CD4-positive, alpha-beta memory T cell (primary cell): ENCODE results near the gene CADPS. TPM values are rescaled to one million over a fixed set of nuclear protein-coding genes. Genes with fewer than 3 reads are reported as not detected.

Experiments used
- CTCF ChIA-PET: fragments of 350-600 bp; sonication (Branson Sonifier 250); formaldehyde crosslinking; loops from one replicate; lab custom pipeline; 2021; ENCODE audit warnings: inconsistent platforms; ENCODE audit not compliant: partially characterized antibody; lab: Charles Lee
- POLR2A ChIA-PET: fragments of 350-600 bp; sonication (Branson Sonifier 250); formaldehyde crosslinking; loops from one replicate; lab custom pipeline; 2021; ENCODE audit not compliant: partially characterized antibody; lab: Charles Lee
- DNase-seq, 5 donors: peaks; one replicate each; pipeline versions ENCODE4 v3.0.0 to v3.0.0-alpha.2; 2020 to 2022; ENCODE audit warnings: mixed read lengths in 1 of 5
- H3K27ac ChIP-seq: one replicate; pipeline ENCODE4 v1.7.0; 2013; ENCODE audit warnings: low read depth, low read length
- H3K27me3 ChIP-seq: 2 replicates; pipeline ENCODE4 v1.7.0; 2013; ENCODE audit warnings: mild to moderate bottlenecking, low read length, moderate library complexity; ENCODE audit not compliant: insufficient read depth
- H3K36me3 ChIP-seq: 2 replicates; pipeline ENCODE4 v1.7.0; 2013; ENCODE audit warnings: mild to moderate bottlenecking, low read length, moderate library complexity; ENCODE audit not compliant: insufficient read depth
- H3K4me1 ChIP-seq: 2 replicates; pipeline ENCODE4 v1.7.0; 2013; ENCODE audit warnings: mild to moderate bottlenecking, low read length, moderate library complexity; ENCODE audit not compliant: insufficient read depth
- H3K4me3 ChIP-seq, 2 donors: one replicate each; pipeline ENCODE4 v1.7.0; 2013; ENCODE audit warnings: low read length in 2 of 2, mild to moderate bottlenecking in 1 of 2
- H3K9me3 ChIP-seq, 2 donors: one replicate each; pipeline ENCODE4 v1.7.0; 2013; ENCODE audit warnings: low read length in 2 of 2, control low read depth in 1 of 2; ENCODE audit not compliant: control insufficient read depth in 1 of 2
- H3K27ac Mint-ChIP-seq, 7 donors: one replicate each; pipeline ENCODE4 v1.8.0; 2020 to 2021; ENCODE audit warnings: mixed read lengths in 7 of 7, mild to moderate bottlenecking in 6 of 7, inconsistent platforms in 3 of 7, moderate library complexity in 3 of 7
- H3K27me3 Mint-ChIP-seq, 2 donors: one replicate each; pipeline ENCODE4 v1.8.0; 2020 to 2021; ENCODE audit warnings: mixed read lengths in 2 of 2
- H3K36me3 Mint-ChIP-seq, 2 donors: one replicate each; pipeline ENCODE4 v1.8.0; 2020 to 2021; ENCODE audit warnings: mixed read lengths in 2 of 2, inconsistent platforms in 1 of 2, mild to moderate bottlenecking in 1 of 2
- H3K4me1 Mint-ChIP-seq, 4 donors: one replicate each; pipeline ENCODE4 v1.8.0; 2020 to 2021; ENCODE audit warnings: mixed read lengths in 4 of 4, mild to moderate bottlenecking in 1 of 4
- H3K4me3 Mint-ChIP-seq, 8 donors: one replicate each; pipeline ENCODE4 v1.8.0; 2020 to 2021; ENCODE audit warnings: mixed read lengths in 8 of 8, mild to moderate bottlenecking in 7 of 8, moderate library complexity in 6 of 8, inconsistent platforms in 3 of 8
- H3K9me3 Mint-ChIP-seq, 8 donors: one replicate each; pipeline ENCODE4 v1.8.0; 2020 to 2021; ENCODE audit warnings: mixed read lengths in 8 of 8, mild to moderate bottlenecking in 5 of 8, inconsistent platforms in 3 of 8, moderate library complexity in 1 of 8
- intact Hi-C: fragments of 100-400 bp; cut with micrococcal nuclease; formaldehyde crosslinking; loops from one replicate; pipeline ENCODE4 v1.15.1; 2023
- polyA plus RNA-seq, 2 donors: library from polyadenylated mRNA; unstranded; fragments of 300-500 nt; fragmentation: Illumina TruSeq; gene quantifications; one replicate each; pipeline ENCODE4 v1.2.3, GENCODE V29; 2021
- total RNA-seq, 2 experiments: library from RNA; stranded (reverse); gene quantifications; one replicate each; pipeline ENCODE4 v1.2.3, GENCODE V29; 2021

The CADPS gene
- total and polyA plus RNA-seq, 4 experiments from 2014 or later = not detected

GRCh38 chr3:62624185-62624584 lies 251.0 kb downstream of the CADPS start:
- H3K27ac Mint-ChIP-seq = no peak overlapping the region
- Histone ChIP-seq H3K27me3 (no peaks in the 10 kb centered on the region), H3K27ac (no peak overlapping the region), H3K4me1 (no peaks in the 10 kb centered on the region), H3K9me3 (no peaks in the 10 kb centered on the region), H3K4me3 (no peak overlapping the region), H3K36me3 (no peaks in the 10 kb centered on the region)
- H3K27me3 Mint-ChIP-seq = peaks cover 0 to 3% of the 10 kb centered on the region in 2 donors
- H3K36me3 Mint-ChIP-seq = no peaks in the 10 kb centered on the region
- no peak overlapping the region for H3K4me3 Mint-ChIP-seq
- no peaks in the 10 kb centered on the region for H3K9me3 Mint-ChIP-seq
- DNase-seq = no peak
- intact Hi-C loops = no loop called here
- no peaks in the 10 kb centered on the region for H3K4me1 Mint-ChIP-seq
- ChIA-PET POLR2A (no interaction called here), CTCF (interaction anchor here (1.5 kb wide), 1 partner anchor 26 kb away, joined by 3 read pairs; no protein-coding TSS in a partner anchor)

GRCh38 chr3:62622553-62623174 lies 252.6 kb downstream of the CADPS start:
- Histone ChIP-seq H3K27me3 (no peaks in the 10 kb centered on the region), H3K4me3 (no peak overlapping the region), H3K4me1 (no peaks in the 10 kb centered on the region), H3K9me3 (no peaks in the 10 kb centered on the region), H3K36me3 (no peaks in the 10 kb centered on the region), H3K27ac (no peak overlapping the region)
- H3K4me1 Mint-ChIP-seq = no peaks in the 10 kb centered on the region
- H3K27ac Mint-ChIP-seq = no peak overlapping the region
- no peaks in the 10 kb centered on the region for H3K9me3 Mint-ChIP-seq
- ChIA-PET POLR2A (no interaction called here), CTCF (interaction anchor here (1.0 to 1.3 kb wide), 3 partner anchors 14 to 1196 kb away, joined by 3 to 5 read pairs (median 3); no protein-coding TSS in a partner anchor)
- no peaks in the 10 kb centered on the region for H3K36me3 Mint-ChIP-seq
- DNase-seq = peak in 1 of 5 donors; percentile 0
- peaks cover 0 to 3% of the 10 kb centered on the region in 2 donors for H3K27me3 Mint-ChIP-seq
- H3K4me3 Mint-ChIP-seq = no peak overlapping the region
- intact Hi-C loops = no loop called here

- Histone ChIP-seq H3K27me3 (no peaks in the 10 kb centered on the region), H3K27ac (no peak overlapping the region), H3K4me1 (no peaks in the 10 kb centered on the region), H3K36me3 (no peaks in the 10 kb centered on the region), H3K9me3 (no peaks in the 10 kb centered on the region), H3K4me3 (no peak overlapping the region)
- H3K9me3 Mint-ChIP-seq = no peaks in the 10 kb centered on the region
- ChIA-PET POLR2A (no interaction called here), CTCF (interaction anchor here (1.0 to 1.3 kb wide), 3 partner anchors 15 to 1197 kb away, joined by 3 to 5 read pairs (median 3); no protein-coding TSS in a partner anchor)
- peaks cover 3 to 5% of the 10 kb centered on the region in 2 donors for H3K27me3 Mint-ChIP-seq
- H3K36me3 Mint-ChIP-seq = no peaks in the 10 kb centered on the region
- no peak overlapping the region for H3K4me3 Mint-ChIP-seq
- H3K27ac Mint-ChIP-seq = no peak overlapping the region
- DNase-seq = no peak
- H3K4me1 Mint-ChIP-seq = no peaks in the 10 kb centered on the region
- intact Hi-C loops = no loop called here
Measured at GRCh38 chr3:62621925-62622324, 253.3 kb downstream of the CADPS start.

- POLR2A ChIA-PET = no interaction called here
- Mint-ChIP-seq H3K27ac (no peak overlapping the region), H3K9me3 (no peaks in the 10 kb centered on the region), H3K36me3 (no peaks in the 10 kb centered on the region), H3K27me3 (peaks cover 3 to 5% of the 10 kb centered on the region in 2 donors), H3K4me1 (no peaks in the 10 kb centered on the region), H3K4me3 (no peak overlapping the region)
- Histone ChIP-seq H3K4me1 (no peaks in the 10 kb centered on the region), H3K36me3 (no peaks in the 10 kb centered on the region), H3K27me3 (no peaks in the 10 kb centered on the region), H3K9me3 (no peaks in the 10 kb centered on the region), H3K27ac (no peak overlapping the region), H3K4me3 (no peak overlapping the region)
- DNase-seq = no peak
- CTCF ChIA-PET = no interaction called here
- intact Hi-C loops = no loop called here
Measured at GRCh38 chr3:62621176-62621575, 254.0 kb downstream of the CADPS start.

- no peak overlapping the region for H3K4me3 Mint-ChIP-seq
- Histone ChIP-seq H3K27me3 (no peaks in the 10 kb centered on the region), H3K27ac (no peak overlapping the region), H3K4me3 (no peak overlapping the region), H3K4me1 (no peaks in the 10 kb centered on the region), H3K9me3 (no peaks in the 10 kb centered on the region), H3K36me3 (no peaks in the 10 kb centered on the region)
- H3K36me3 Mint-ChIP-seq = no peaks in the 10 kb centered on the region
- no peak overlapping the region for H3K27ac Mint-ChIP-seq
- H3K27me3 Mint-ChIP-seq = peaks cover 0 to 5% of the 10 kb centered on the region in 2 donors
- peaks cover 0 to 5% (median 0%) of the 10 kb centered on the region in 8 donors for H3K9me3 Mint-ChIP-seq
- H3K4me1 Mint-ChIP-seq = no peaks in the 10 kb centered on the region
- POLR2A ChIA-PET = no interaction called here
- intact Hi-C loops = no loop called here
- CTCF ChIA-PET = no interaction called here
- DNase-seq = no peak
Measured at GRCh38 chr3:62615258-62615849, 259.9 kb downstream of the CADPS start.

- H3K27ac ChIP-seq = no peak overlapping the region
- peaks cover 0 to 5% of the 10 kb centered on the region in 2 donors for H3K27me3 Mint-ChIP-seq
- H3K9me3 ChIP-seq = no peaks in the 10 kb centered on the region
- H3K36me3 Mint-ChIP-seq = no peaks in the 10 kb centered on the region
- H3K4me3 ChIP-seq = no peak overlapping the region
- H3K9me3 Mint-ChIP-seq = peaks cover 0 to 5% (median 0%) of the 10 kb centered on the region in 8 donors
- no peak overlapping the region for H3K4me3 Mint-ChIP-seq
- ChIA-PET POLR2A (no interaction called here), CTCF (no interaction called here)
- no peaks in the 10 kb centered on the region for H3K27me3 ChIP-seq
- H3K4me1 ChIP-seq = no peaks in the 10 kb centered on the region
- no peak for DNase-seq
- H3K27ac Mint-ChIP-seq = no peak overlapping the region
- no peaks in the 10 kb centered on the region for H3K36me3 ChIP-seq
- intact Hi-C loops = no loop called here
- H3K4me1 Mint-ChIP-seq = no peaks in the 10 kb centered on the region
Measured at GRCh38 chr3:62614527-62614926, 260.7 kb downstream of the CADPS start.

- POLR2A ChIA-PET = no interaction called here
- Histone ChIP-seq H3K27ac (no peak overlapping the region), H3K4me3 (no peak overlapping the region), H3K27me3 (no peaks in the 10 kb centered on the region), H3K4me1 (no peaks in the 10 kb centered on the region), H3K9me3 (no peaks in the 10 kb centered on the region), H3K36me3 (no peaks in the 10 kb centered on the region)
- no peak for DNase-seq
- Mint-ChIP-seq H3K9me3 (peaks cover 0 to 5% (median 0%) of the 10 kb centered on the region in 8 donors), H3K36me3 (no peaks in the 10 kb centered on the region), H3K27me3 (no peaks in the 10 kb centered on the region), H3K27ac (no peak overlapping the region), H3K4me1 (no peaks in the 10 kb centered on the region), H3K4me3 (no peak overlapping the region)
- intact Hi-C loops = no loop called here
- CTCF ChIA-PET = no interaction called here
Measured at GRCh38 chr3:62611541-62612240, 263.5 kb downstream of the CADPS start.
